HG02763 (cell line): ENCODE results near the gene MARCHF10.

Experiments
- ATAC-seq: cut with Tn5 transposase; IDR thresholded peaks from one replicate; pipeline ENCODE4 v1.9.1; 2021; ENCODE audit warnings: mild to moderate bottlenecking, moderate library complexity; ENCODE audit not compliant: unreplicated experiment

MARCHF10 gene

DNA sequence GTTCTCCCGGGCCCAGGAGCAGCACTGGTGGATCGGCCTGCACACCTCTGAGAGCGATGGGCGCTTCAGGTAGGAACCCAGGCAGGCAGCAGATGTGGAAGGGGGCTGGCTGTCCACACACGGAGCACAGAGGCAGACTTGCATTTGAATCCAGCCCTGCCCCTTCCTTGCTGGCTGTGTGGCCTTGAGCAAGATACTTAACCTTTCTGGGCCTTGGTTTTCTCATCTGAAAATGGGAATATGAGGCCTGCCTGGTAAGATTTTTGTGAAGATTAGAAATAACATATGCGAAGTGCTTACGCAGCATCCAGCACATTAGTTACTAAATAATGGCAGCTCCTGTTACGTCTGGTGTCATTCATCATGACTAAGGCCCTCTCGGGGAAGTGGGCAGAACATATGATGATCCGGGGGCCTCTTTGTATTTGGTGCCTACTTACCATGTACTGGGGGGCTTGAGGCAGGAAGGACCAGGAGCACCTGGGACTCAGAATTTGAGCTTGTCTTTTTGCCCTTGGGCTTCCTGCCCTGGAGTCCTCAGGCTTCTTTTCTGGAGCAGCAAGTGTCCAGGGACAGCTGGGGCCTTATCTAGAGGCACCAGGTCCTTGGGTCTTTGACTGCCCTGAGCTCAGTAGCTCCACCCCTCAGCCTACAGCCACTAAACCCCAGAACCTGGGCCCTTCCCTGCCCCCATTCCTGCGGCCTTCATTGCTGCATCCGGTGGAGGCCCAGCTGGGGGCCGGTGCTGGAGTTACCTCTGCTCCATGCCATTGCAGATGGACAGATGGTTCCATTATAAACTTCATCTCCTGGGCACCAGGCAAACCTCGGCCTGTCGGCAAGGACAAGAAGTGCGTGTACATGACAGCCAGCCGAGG lies 126.8 kb downstream of the MARCHF10 start:
- no peak for ATAC-seq

DNA sequence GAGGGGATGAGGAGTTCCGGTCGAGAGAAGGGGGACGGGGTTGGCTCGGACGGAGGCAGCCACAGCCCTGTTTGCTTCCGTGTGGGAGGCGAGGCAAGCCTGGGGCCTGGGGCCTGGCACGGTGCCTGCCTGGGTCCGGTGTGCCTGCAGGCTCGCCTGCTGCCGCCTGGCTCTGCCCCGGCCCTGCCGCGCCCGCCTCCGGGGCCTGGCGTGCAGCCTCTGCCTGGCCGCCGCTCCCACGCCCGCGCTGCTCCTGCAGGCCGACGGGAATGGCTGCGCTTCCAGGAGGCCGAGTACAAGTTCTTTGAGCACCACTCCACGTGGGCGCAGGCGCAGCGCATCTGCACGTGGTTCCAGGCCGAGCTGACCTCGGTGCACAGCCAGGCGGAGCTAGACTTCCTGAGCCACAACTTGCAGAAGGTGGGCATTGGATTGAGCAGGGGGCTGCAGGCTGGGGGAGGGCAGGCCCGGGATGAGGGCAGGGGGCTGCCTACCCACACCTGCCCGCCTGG lies 127.5 kb downstream of the MARCHF10 start:
- ATAC-seq, result no peak

DNA sequence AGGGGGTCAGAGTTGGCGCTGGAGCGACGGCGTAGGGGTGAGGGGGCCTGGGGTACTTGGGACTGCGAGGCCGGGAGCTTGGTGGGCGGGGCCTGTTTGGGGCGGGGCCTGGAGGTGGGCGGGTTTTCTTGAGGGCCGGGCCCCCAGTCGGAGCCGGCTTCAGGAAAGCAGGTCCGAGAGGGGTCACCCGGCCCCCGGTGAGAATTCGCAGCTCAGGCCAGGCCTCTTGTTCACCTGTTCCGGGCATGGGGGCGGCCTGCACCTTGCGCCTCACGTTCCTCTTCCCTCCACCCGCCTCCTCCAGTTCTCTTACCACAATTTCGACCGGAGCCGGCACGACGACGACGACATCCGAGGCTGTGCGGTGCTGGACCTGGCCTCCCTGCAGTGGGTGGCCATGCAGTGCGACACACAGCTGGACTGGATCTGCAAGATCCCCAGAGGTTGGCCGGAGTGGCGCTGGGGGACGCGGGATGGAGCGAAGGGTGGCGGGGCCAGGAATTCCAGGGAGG lies 128.2 kb downstream of the MARCHF10 start:
- no peak for ATAC-seq

DNA sequence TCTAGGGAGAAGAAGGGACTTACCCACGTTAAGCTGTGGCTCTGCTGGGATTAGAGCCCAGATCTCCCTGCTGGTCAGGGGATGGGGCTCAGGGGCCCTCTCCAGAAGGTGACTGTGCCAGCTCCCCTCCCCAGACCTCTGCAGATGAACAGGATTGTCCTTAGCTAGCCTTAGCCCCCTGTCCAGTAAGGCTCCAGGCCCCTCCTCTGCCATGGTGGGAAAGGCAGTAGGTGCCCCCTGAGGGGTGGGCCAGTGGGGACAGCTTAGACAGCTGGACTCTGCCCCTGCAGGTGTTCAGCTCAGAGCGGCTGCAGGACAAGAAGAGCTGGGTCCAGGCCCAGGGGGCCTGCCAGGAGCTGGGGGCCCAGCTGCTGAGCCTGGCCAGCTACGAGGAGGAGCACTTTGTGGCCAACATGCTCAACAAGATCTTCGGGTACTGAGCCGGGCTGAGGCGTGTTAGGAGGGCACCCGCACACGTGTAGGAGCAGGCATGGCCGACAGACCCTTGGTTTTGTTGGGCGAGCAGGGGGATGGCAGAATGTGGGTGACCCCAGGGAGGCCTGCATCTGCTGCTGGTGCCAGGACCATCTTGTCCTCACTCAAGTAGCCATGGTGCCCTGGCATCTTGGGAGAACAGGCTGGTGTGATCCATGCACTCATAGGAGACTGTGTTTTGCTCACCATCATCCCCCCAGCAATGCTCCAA lies 129.7 kb downstream of the MARCHF10 start:
- no peak for ATAC-seq

DNA sequence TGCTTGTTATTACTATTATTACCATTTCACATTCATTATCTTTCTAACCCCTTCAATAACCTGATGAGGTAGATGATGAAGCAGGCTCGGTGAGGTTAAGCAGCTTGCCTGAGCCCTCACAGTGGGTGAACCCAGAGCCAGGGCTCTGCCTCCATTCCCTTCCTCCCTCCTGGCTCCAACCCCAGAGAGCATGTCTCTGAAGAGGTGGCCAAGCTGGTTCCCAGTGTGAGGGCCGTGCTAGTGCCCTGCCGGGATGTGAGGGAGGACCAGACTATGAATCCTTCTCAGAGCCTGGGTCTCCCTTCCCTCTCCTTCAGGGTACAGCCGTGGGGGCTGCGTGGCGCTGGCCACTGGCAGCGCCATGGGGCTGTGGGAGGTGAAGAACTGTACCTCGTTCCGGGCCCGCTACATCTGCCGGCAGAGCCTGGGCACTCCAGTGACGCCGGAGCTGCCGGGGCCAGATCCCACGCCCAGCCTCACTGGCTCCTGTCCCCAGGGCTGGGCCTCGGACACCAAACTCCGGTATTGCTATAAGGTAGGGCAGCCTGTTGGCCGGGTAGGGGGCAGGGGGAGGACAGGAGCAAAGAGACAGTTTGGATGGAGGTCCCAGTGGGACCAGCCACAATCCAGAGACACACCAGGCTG lies 131.0 kb downstream of the MARCHF10 start:
- ATAC-seq, result no peak

DNA sequence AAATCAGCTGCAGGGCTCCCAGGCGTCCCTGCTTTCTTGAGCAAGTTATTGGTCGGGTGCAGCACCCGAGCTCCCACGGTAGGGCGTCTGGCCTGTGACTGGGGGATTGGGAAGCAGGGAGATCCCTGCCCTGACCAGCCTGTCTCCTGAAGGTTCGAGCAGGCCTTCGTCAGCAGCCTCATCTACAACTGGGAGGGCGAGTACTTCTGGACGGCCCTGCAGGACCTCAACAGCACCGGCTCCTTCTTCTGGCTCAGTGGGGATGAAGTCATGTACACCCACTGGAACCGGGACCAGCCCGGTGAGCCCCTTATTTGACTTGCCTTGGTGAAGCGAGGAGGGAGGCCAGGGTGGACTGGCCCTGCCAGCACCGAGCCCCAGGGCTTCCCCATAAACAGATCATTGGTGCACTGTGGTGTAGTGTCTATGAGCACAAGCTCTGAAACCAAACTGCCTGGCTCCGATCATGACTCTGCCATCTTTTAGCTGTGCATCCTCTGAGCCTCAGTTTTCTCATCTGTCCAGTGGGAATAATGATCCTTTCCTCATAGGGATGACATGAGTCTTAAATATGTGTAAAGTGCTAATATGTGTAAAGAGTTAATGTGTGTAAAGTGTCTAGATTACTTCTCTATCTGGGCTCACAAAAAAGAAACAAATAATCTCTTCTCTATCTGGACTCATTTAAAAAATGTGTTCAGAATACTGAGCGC lies 131.7 kb downstream of the MARCHF10 start:
- ATAC-seq, result no peak

DNA sequence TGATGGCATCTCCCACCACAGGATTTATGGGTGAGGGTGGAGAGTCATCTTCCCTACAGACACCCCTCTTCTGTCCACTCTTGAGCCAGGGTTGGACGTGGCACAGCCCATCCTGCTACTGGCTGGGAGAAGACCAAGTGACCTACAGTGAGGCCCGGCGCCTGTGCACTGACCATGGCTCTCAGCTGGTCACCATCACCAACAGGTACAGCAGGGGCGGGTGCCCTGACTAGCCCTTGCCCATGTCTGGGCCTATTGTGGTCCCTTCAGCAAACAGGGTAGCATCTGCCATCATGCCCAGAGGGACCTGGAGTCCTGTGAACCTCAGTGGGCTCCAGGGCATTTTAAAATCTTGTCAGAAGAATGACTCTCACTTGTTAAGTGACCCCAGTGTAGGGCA lies 132.4 kb downstream of the MARCHF10 start:
- ATAC-seq, result no peak

DNA sequence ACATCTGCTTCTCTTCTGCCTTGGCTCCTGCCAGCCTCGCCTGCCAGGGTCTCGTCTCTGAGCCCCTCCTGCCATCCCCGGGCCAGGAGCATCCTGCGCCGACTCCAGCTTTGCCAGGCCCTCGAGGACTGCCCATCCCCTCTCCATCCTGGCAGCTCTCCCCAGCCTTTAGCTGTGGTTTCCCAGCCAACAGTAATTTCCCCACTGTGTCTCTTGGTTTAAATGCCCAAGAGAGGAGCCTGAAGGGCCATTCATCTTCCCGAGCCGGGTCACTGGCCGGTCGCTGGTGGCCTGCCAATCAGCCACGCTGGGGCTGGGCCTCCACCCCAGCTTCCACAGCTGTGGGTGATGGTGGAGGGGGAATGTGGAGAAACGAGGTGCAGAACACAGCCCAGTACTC lies 132.9 kb downstream of the MARCHF10 start:
- no peak for ATAC-seq

DNA sequence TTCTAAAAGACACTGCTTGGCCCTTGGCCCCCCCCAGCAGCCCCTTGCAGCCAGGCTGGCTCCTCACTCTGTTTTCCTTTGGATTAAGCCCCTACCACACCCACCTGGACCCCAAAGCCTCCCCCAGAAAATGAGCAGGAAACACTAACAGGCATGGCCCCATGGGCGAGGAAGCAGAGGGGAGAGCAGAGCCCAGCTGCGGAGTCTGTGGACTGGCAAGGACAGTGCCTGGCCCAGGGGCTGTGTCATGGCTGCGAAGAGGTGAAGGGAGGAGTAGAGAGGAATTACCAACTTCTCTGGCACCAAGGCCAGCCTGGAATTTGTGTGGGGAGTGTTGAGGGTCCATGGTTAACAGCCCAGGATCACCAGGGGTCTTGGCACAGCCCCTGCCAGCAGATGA lies 133.3 kb downstream of the MARCHF10 start:
- no peak for ATAC-seq

DNA sequence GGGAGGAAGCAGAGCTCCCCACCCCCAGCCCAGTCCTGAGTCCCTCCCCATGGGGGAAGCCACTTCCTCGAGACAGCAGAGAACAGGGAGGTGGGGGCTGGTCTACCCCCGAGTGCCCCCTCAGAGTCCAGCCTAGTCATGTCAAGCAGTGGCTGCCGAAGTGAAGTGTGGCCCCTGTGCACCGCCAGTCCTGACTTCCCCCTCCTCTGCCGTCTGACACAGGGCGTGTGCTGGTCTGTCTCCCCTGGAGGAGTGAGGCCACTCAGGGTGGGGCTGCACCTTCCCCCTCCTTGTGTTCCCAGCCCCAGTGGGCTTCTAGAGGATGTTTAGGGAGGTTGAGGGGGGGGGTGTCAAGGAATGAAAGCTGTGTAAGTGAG lies 133.8 kb downstream of the MARCHF10 start:
- no peak for ATAC-seq

DNA sequence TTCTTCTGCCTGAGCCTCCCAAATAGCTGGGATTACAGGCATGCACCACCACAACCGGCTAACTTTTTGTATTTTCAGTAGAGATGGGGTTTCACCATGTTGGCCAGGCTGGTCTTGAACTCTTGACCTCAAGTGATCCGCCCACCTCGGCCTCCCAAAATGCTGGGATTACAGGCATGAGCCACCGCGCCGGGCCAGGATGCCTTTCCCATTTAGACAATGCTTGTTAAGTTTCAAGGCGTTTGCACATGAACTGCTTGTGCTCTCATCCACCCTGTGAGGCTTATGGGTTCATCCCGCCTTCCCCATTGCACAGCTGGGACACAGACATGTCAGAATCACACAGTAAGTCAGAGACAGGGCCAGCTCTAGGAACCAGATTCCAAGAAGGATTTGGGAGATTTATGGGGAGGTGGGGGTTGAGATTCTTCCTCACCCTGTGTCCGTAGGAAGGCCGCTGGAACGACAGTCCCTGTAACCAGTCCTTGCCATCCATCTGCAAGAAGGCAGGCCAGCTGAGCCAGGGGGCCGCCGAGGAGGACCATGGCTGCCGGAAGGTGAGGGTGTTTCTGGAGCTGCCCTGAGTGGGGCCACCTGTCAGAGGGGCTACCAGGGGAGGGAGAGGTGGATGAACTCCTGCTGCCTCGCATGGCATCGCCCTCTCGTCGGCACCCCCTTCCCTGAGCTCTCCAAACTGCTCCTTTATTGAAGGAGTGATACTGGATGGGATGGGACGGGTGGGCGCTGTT lies 134.3 kb downstream of the MARCHF10 start:
- ATAC-seq, result no peak

DNA sequence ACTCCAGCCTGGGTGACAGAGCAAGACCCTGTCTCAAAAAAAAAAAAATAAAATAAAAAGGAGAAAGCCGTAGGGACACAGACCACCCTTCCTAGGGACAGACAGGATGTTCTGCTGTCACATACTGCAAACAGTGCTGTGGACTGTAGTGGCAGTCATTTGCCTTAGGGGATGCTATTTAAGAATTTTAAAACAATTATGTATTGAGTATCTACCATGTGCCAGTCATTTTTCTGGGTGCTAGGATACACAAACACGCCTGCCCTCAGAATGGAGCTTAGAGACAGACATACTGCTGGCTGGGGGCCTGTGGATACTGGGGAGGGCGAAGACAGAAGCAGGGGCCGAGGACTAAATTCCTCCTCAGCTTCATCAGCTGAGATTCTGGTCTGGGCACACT lies 135.2 kb downstream of the MARCHF10 start:
- ATAC-seq, result no peak

DNA sequence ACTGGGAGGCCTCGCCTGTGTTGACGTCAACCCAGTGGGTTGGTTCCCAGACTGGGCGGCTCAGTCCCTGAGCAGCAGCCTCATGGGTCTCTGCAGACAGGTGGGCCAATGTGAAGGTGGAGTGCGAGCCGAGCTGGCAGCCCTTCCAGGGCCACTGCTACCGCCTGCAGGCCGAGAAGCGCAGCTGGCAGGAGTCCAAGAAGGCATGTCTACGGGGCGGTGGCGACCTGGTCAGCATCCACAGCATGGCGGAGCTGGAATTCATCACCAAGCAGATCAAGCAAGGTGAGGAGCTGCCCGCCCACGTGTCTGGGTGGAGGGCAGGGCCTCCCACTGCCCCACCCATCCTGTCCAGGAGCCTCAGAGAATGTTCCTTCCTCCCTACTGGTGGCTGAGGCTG lies 136.6 kb downstream of the MARCHF10 start:
- no peak for ATAC-seq

DNA sequence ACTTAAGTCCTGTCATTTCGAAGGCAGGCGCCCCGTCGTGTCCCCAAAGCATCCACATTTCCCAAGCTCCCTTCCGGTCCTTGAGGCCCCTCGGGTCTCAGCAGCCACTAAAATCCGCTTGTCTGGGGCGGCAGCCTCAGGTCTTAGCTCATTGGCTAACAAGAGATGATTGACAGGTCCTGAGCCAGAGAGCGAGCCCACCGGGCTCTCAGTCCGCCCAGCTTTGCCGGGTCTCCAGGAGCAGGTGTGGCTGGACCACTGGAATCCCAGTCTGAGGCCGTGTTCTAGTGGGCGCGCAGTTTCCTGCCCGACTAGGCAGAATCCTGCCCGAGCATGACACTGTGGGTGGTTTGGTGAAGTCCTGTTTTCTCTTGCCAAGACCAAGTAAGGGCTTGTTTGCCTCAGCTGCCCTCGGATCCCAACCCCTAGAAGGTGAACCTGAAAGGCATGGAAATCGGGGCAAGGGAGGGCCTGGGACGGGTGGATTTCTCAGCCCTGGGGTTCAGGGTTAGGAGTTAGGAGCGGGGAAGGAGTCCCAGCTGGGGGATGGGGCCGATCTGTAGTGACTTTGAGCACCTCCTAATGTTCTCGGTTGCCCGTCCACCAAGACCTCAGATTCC lies 137.8 kb downstream of the MARCHF10 start:
- ATAC-seq, result no peak

DNA sequence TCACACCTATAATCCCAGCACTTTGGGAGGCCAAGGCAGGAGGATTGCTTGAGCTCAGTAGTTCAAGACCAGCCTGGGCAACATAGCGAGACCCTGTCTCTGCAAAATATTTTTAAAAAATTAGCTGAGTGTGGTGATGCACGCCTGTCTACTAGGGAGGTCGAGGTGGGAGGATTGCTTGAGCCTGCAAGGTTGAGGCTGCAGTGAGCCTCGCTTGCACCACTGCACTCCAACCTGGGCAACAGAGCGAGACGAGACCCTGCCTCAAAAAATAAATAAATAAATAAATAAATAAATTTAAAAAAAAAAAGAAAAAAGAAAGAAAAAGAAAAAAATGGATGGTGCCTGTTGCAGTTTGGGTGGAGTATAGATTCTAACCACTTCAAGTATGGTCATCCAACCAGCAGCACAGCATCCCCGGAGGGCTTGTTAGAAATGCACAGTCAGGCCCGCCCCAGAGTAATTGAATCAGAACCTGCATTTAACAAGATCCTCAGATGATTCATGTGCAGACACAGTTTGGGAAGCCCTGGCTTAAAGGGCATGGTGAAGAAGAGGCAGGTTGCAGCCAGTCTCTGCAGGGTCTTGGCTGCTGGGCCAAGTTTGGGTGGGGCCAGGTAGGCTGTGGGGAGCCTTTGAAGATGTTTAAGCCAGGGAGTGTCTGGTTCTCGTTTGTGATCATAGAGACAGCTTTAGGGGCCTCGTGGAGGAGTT lies 139.9 kb downstream of the MARCHF10 start:
- ATAC-seq, result no peak

DNA sequence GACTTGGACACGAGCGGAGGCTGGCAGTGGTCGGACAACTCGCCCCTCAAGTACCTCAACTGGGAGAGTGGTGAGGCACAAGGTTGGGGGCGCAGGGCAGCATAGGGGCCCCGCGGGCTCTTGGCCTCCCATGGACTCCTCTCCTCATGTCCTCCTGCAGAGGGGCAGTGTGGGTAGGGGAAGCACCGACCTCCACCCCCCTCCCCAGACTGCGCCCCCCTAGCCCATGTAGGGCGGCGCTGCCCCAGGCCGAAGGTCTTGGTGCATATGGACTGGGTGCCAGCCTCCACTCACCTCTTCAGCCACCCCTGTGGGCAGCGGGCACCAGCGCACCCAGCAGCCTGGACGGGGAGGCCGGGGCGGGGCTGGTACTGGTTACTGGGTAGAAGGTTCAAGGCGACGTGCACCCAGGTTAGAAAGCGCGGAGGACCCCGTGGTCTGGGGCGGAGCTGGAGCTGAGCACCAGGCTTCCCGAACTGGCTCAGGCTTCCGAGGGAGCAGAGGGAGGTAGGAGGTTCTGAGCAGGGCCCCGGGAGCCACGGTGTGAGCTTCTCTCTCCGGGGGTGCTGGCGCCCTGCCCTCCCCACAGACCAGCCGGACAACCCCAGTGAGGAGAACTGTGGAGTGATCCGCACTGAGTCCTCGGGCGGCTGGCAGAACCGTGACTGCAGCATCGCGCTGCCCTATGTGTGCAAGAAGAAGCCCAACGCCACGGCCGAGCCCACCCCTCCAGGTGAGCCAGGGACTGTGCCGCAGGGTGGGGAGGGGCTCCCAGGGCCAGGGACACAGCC lies 141.1 kb downstream of the MARCHF10 start:
- no peak for ATAC-seq

DNA sequence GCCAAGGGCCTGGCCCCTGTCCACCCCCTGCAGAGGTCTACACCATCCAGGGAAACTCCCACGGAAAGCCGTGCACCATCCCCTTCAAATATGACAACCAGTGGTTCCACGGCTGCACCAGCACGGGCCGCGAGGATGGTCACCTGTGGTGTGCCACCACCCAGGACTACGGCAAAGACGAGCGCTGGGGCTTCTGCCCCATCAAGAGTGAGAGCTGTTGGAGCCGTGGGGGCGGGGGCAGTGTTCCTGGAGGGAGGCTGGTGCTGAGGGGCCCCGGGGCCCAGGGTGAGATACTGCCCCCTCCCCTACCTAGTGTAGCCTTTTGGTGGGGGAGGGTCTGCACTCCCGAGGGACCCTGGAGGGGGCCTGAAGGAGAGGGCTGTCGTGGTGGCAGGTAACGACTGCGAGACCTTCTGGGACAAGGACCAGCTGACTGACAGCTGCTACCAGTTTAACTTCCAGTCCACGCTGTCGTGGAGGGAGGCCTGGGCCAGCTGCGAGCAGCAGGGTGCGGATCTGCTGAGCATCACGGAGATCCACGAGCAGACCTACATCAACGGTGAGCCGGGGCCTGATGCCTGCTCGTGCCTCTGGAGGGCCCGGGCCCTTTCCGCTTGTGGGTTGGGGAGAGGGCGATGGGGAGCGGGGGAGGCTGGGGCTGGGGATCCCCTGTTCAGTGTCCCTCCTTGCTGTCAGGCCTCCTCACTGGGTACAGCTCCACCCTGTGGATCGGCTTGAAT lies 141.9 kb downstream of the MARCHF10 start:
- no peak for ATAC-seq

DNA sequence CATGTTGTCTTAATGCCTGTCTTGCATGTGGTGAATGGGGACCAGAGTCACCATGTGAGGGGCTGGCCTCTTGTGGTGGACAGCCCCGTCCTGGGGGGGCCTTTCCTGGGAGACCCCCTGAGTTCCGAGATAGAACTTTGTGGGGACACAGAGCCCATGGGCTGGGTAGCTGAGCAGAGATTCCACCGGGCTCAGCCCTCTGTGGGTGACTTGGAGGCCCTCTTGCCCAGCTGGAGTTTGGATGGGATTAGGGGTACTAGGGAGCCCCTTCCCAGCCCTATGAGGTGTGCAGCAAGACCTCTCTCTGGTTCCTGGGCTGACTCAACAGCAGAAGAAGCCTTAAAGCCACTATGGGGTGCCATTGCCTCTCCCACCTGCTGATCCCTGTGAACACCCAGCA lies 142.5 kb downstream of the MARCHF10 start:
- no peak for ATAC-seq
